T-helper 1 cell (primary cell): ENCODE data around the gene EEF2K.

Experiments used
- DNase-seq, 5 donors: peaks; one replicate each; pipeline ENCODE4 v3.0.0-alpha.2; 2012 to 2020

EEF2K gene

DNA sequence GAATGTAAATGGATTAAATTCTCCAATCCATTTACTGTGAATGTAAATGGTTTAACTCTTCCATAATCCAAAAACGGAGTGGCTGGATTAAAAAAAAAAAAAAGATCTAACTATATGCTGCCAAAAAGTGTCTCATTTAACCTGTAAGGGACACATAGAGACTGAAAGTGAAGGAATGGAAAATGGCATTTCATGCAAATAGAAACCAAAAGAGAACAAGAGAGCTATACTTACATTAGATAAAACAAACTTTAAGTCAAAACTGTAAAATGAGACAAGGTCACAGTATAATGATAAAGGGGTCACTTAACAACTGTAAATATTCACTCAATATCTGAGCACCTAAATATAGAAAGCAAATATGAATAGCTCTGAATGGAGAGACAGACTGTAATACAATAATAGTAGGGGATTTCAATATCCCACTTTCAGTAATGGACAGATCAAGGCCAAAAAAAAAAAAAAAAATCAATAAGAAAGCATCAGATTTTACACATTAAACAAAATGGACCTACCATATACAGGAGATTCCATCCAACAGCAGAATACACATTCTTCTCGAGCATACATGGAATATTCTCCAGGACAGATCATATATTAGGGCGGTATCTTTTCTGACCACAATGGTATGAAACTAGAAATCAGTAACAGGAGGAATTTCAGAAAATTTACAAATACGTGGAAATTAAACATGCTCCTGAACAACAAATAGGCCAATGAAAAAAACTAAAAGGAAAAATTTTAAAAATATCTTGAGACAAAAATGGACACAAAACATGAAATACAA is 132.0 kb downstream of the EEF2K start:
- no peak for DNase-seq
